ENCODE measurements around the gene RPF1. TPM values are rescaled to one million over a fixed set of nuclear protein-coding genes. Genes with fewer than 3 reads are reported as not detected.

The RPF1 gene
- total RNA-seq, 1 experiment from 2014 or later, result 31.7 TPM

DNA sequence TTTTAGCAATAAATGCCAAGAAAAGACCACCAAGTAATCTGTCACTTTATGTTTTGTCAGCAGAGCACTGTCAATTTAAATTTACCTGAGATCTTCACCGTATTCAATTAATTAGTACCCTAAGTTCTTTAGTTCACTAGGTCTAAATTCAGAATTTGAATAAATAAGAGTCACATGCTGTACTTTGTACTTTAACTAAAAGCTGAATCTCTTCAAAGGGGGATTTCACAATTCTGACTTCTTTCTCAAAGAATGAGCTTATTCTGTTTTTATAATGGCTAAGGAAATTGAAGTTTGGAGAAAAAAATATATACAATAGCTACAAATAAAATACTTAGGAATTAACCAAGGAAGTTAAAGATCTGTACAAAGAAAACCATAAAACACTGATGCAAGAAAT lies 29.4 kb downstream of the RPF1 start (continued):
- no peak for TF ChIP-seq KAT7 (CRISPR knock-in tag; IDR thresholded peaks at IDR 0.05; ENCODE audit: borderline replicate concordance)
- TF ChIP-seq ZNF281 (CRISPR knock-in tag; IDR thresholded peaks at IDR 0.05), result no peak
- TF ChIP-seq ZNF121 (CRISPR knock-in tag; IDR thresholded peaks at IDR 0.05), result no peak
- TF ChIP-seq ETV6 (CRISPR knock-in tag; IDR thresholded peaks at IDR 0.05), result no peak
- TF ChIP-seq CBFB (CRISPR knock-in tag; IDR thresholded peaks at IDR 0.05; ENCODE audit: low read depth), result no peak
- TF ChIP-seq, protein P1, sequence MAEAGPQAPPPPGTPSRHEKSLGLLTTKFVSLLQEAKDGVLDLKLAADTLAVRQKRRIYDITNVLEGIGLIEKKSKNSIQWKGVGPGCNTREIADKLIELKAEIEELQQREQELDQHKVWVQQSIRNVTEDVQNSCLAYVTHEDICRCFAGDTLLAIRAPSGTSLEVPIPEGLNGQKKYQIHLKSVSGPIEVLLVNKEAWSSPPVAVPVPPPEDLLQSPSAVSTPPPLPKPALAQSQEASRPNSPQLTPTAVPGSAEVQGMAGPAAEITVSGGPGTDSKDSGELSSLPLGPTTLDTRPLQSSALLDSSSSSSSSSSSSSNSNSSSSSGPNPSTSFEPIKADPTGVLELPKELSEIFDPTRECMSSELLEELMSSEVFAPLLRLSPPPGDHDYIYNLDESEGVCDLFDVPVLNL (CRISPR knock-in tag; IDR thresholded peaks at IDR 0.05; ENCODE audit: borderline replicate concordance, low read depth), result no peak
- no peak for TF ChIP-seq RELA (CRISPR knock-in tag; IDR thresholded peaks at IDR 0.05; ENCODE audit: borderline replicate concordance)
- TF ChIP-seq FOXJ3 (CRISPR knock-in tag; IDR thresholded peaks at IDR 0.05; ENCODE audit: borderline replicate concordance), result no peak
- TF ChIP-seq NFYB (CRISPR knock-in tag; conservative IDR thresholded peaks at IDR 0.05; ENCODE audit: low read depth), result no peak
- no peak for TF ChIP-seq PRDM15 (CRISPR knock-in tag; IDR thresholded peaks at IDR 0.05)
- TF ChIP-seq, protein P2, sequence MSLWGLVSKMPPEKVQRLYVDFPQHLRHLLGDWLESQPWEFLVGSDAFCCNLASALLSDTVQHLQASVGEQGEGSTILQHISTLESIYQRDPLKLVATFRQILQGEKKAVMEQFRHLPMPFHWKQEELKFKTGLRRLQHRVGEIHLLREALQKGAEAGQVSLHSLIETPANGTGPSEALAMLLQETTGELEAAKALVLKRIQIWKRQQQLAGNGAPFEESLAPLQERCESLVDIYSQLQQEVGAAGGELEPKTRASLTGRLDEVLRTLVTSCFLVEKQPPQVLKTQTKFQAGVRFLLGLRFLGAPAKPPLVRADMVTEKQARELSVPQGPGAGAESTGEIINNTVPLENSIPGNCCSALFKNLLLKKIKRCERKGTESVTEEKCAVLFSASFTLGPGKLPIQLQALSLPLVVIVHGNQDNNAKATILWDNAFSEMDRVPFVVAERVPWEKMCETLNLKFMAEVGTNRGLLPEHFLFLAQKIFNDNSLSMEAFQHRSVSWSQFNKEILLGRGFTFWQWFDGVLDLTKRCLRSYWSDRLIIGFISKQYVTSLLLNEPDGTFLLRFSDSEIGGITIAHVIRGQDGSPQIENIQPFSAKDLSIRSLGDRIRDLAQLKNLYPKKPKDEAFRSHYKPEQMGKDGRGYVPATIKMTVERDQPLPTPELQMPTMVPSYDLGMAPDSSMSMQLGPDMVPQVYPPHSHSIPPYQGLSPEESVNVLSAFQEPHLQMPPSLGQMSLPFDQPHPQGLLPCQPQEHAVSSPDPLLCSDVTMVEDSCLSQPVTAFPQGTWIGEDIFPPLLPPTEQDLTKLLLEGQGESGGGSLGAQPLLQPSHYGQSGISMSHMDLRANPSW (CRISPR knock-in tag; conservative IDR thresholded peaks at IDR 0.05; ENCODE audit: low read depth), result no peak
- no peak for TF ChIP-seq JAZF1 (CRISPR knock-in tag; IDR thresholded peaks at IDR 0.05)

- peaks cover 15% of the 10 kb centered on the region for H3K4me1 Mint-ChIP-seq
- CTCF ChIA-PET, result no interaction called here
- ATAC-seq (no peak), DNase-seq (ENCODE audit: low spot score) (no peak)
- H3K9me3 Mint-ChIP-seq, result peaks cover 11% of the 10 kb centered on the region
- POLR2A ChIA-PET, result no interaction called here
- H3K4me3 Mint-ChIP-seq, result no peak overlapping the region
- H3K27ac Mint-ChIP-seq, result no peak overlapping the region
- 0 out of 2 replicates have a peak, but pooled peaks cover 6% of the 10 kb centered on the region for H3K36me3 Mint-ChIP-seq
- H3K27me3 Mint-ChIP-seq (ENCODE audit: low read depth), result no peaks in the 10 kb centered on the region; the same call in 1 of the 2 replicates
- TF ChIP-seq OVOL2 (CRISPR knock-in tag; IDR thresholded peaks at IDR 0.05; ENCODE audit: borderline replicate concordance) (no peak), ZNF232 (CRISPR knock-in tag; IDR thresholded peaks at IDR 0.05) (no peak), AFF4 (CRISPR knock-in tag; IDR thresholded peaks at IDR 0.05; ENCODE audit: borderline replicate concordance) (no peak), ZNF219 (CRISPR knock-in tag; IDR thresholded peaks at IDR 0.05; ENCODE audit: borderline replicate concordance) (no peak), FOXP1 (CRISPR knock-in tag; IDR thresholded peaks at IDR 0.05; ENCODE audit: borderline replicate concordance) (no peak), TCF7 (CRISPR knock-in tag; IDR thresholded peaks at IDR 0.05; ENCODE audit: low read depth) (no peak)
- TF ChIP-seq, protein P3, sequence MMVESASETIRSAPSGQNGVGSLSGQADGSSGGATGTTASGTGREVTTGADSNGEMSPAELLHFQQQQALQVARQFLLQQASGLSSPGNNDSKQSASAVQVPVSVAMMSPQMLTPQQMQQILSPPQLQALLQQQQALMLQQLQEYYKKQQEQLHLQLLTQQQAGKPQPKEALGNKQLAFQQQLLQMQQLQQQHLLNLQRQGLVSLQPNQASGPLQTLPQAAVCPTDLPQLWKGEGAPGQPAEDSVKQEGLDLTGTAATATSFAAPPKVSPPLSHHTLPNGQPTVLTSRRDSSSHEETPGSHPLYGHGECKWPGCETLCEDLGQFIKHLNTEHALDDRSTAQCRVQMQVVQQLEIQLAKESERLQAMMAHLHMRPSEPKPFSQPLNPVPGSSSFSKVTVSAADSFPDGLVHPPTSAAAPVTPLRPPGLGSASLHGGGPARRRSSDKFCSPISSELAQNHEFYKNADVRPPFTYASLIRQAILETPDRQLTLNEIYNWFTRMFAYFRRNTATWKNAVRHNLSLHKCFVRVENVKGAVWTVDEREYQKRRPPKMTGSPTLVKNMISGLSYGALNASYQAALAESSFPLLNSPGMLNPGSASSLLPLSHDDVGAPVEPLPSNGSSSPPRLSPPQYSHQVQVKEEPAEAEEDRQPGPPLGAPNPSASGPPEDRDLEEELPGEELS (CRISPR knock-in tag; IDR thresholded peaks at IDR 0.05), result no peak
- TF ChIP-seq, protein P4, sequence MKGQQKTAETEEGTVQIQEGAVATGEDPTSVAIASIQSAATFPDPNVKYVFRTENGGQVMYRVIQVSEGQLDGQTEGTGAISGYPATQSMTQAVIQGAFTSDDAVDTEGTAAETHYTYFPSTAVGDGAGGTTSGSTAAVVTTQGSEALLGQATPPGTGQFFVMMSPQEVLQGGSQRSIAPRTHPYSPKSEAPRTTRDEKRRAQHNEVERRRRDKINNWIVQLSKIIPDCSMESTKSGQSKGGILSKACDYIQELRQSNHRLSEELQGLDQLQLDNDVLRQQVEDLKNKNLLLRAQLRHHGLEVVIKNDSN (CRISPR knock-in tag; IDR thresholded peaks at IDR 0.05), result no peak
Measured at GRCh38 chr1:84509029-84509428, 30.0 kb downstream of the RPF1 start.

Measured in WTC11 (cell line).